AG09319 (cell line): ENCODE measurements around the gene BRICD5.

Experiments used
- DNase-seq: peaks from one replicate; pipeline ENCODE4 v3.0.0-alpha.2; 2010; ENCODE audit warnings: low read depth; ENCODE audit errors: extremely low read depth
- CTCF ChIP-seq: IDR thresholded peaks from 2 replicates; pipeline ENCODE4 v1.5.1; 2011; ENCODE audit warnings: low read depth, mild to moderate bottlenecking, inconsistent platforms, low read length, moderate library complexity

BRICD5 gene

GRCh38 chr16:2195322-2196161, 15.1 kb downstream of the BRICD5 start:
- no peak for DNase-seq
- TF ChIP-seq CTCF = no peak

- peak; percentile 17 for TF ChIP-seq CTCF
- no peak for DNase-seq
Measured at GRCh38 chr16:2194852-2195321, 15.8 kb downstream of the BRICD5 start.

- DNase-seq = no peak
- TF ChIP-seq CTCF = no peak
Measured at GRCh38 chr16:2194166-2194834, 16.4 kb downstream of the BRICD5 start.

GRCh38 chr16:2191446-2191706, 19.3 kb downstream of the BRICD5 start:
- no peak for DNase-seq
- no peak for TF ChIP-seq CTCF

- no peak for DNase-seq
Measured at GRCh38 chr16:2190659-2191445, 19.8 kb downstream of the BRICD5 start.

GRCh38 chr16:2190002-2190658, 20.5 kb downstream of the BRICD5 start:
- TF ChIP-seq CTCF = no peak
- no peak for DNase-seq

More at GRCh38 chr16:2190659-2191445, 19.8 kb downstream of the BRICD5 start:
- no peak for TF ChIP-seq CTCF
